Measurements from ENCODE around the gene OSTF1.

DNA sequence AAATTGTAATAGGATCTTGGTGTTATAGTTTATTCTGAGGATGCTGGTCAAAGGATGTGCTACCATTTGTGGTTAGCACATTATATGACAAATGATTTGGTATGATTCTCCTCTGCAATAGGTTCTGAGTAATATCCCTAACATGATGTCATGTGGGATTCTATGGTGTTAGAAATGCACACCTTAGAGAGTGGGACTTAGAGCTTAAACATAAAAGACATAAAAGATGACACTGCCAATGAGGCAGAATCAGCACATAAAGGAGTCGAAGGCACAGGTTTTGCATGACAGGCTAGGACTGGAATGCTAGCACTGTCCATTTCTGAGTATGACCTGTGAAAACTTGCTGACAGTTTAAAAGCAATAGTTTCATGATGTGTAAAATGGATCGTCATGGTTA lies 100.4 kb downstream of the OSTF1 start:
- no peak for TF ChIP-seq SUZ12 (IDR thresholded peaks at IDR 0.05; ENCODE audit: extremely low read depth, insufficient read depth, insufficient read length)
- TF ChIP-seq YY1 (IDR thresholded peaks at IDR 0.05; ENCODE audit: insufficient read depth, insufficient read length) = no peak
